NCI-H510A treated with DMSO at 0.1 percent for 48 hours (cell line): ENCODE measurements around the gene RALGPS1.

ENCODE experiments used
- DNase-seq: peaks from one replicate; lab custom pipeline; 2025; lab: John Stamatoyannopoulos, UW

Gene RALGPS1

GRCh38 chr9:127189628-127190027 is 275.0 kb downstream of the RALGPS1 start:
- no peak for DNase-seq

- DNase-seq, result no peak
Measured at GRCh38 chr9:127192744-127193143, 278.2 kb downstream of the RALGPS1 start.

- DNase-seq, result no peak
Measured at GRCh38 chr9:127193483-127193882, 278.9 kb downstream of the RALGPS1 start.

- no peak for DNase-seq
Measured at GRCh38 chr9:127194881-127195713, 280.5 kb downstream of the RALGPS1 start.

- DNase-seq, result no peak
Measured at GRCh38 chr9:127195976-127196825, 281.6 kb downstream of the RALGPS1 start.

- DNase-seq, result no peak
Measured at GRCh38 chr9:127196826-127197145, 282.2 kb downstream of the RALGPS1 start.

- no peak for DNase-seq
Measured at GRCh38 chr9:127197186-127197860, 282.7 kb downstream of the RALGPS1 start.

GRCh38 chr9:127197861-127198430 is 283.4 kb downstream of the RALGPS1 start:
- DNase-seq, result no peak

- DNase-seq, result no peak
Measured at GRCh38 chr9:127198587-127198986, 284.0 kb downstream of the RALGPS1 start.

GRCh38 chr9:127199001-127199791 is 284.6 kb downstream of the RALGPS1 start:
- peak; percentile 76 for DNase-seq

GRCh38 chr9:127200106-127200862 is 285.7 kb downstream of the RALGPS1 start:
- DNase-seq, result no peak

GRCh38 chr9:127201071-127201541 is 286.5 kb downstream of the RALGPS1 start:
- no peak for DNase-seq

GRCh38 chr9:127201731-127202130 is 287.1 kb downstream of the RALGPS1 start:
- DNase-seq, result no peak

- DNase-seq, result no peak
Measured at GRCh38 chr9:127202461-127203169, 288.0 kb downstream of the RALGPS1 start.

- DNase-seq, result no peak
Measured at GRCh38 chr9:127203681-127204327, 289.2 kb downstream of the RALGPS1 start.

- no peak for DNase-seq
Measured at GRCh38 chr9:127204771-127205470, 290.3 kb downstream of the RALGPS1 start.

GRCh38 chr9:127205952-127206351 is 291.4 kb downstream of the RALGPS1 start:
- no peak for DNase-seq

GRCh38 chr9:127206666-127207065 is 292.1 kb downstream of the RALGPS1 start:
- no peak for DNase-seq
